GM18951 (cell line): ENCODE data around the gene VPS52.

Experiments
- POLR2A ChIP-seq: IDR thresholded peaks from 4 replicates; pipeline ENCODE4 v1.6.1; 2011; ENCODE audit warnings: mild to moderate bottlenecking; ENCODE audit not compliant: insufficient read length, insufficient read depth; ENCODE audit errors: extremely low read depth
- in situ Hi-C: fragments of 300-500 bp; cut with MboI; formaldehyde crosslinking; loops from one replicate; pipeline ENCODE4 v1.12.0; 2022; ENCODE audit warnings: low sequenced_read_pairs, mixed read lengths, inconsistent platforms; ENCODE audit not compliant: unreplicated experiment

The VPS52 gene

DNA sequence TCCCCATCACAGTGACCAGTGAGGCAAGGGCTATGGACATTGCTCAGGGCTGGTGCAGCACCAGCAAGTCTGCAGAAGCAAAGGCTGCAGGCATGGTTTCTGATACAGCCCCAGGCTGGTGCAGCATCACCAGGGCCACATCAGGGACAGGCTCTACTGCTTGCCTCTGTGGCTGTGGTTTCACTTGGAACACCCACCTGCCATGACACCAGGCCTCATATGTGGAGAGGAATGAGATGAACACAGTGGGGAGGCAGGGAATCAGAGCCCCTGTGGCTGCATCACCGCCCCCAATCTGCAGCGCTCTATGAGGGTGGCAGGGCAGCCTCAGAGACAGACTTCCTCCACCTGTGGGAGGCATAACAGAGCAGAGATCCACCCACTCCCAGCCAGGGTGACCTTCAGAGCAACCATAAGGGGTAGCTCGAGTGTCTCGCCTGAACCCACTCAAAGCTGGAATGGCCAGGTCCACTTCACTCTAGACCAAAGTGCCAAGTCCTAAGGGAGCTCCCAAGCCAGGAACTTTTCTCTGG is 55.5 kb downstream of the VPS52 start:
- no peak for TF ChIP-seq POLR2A
- in situ Hi-C loops: no loop called here

DNA sequence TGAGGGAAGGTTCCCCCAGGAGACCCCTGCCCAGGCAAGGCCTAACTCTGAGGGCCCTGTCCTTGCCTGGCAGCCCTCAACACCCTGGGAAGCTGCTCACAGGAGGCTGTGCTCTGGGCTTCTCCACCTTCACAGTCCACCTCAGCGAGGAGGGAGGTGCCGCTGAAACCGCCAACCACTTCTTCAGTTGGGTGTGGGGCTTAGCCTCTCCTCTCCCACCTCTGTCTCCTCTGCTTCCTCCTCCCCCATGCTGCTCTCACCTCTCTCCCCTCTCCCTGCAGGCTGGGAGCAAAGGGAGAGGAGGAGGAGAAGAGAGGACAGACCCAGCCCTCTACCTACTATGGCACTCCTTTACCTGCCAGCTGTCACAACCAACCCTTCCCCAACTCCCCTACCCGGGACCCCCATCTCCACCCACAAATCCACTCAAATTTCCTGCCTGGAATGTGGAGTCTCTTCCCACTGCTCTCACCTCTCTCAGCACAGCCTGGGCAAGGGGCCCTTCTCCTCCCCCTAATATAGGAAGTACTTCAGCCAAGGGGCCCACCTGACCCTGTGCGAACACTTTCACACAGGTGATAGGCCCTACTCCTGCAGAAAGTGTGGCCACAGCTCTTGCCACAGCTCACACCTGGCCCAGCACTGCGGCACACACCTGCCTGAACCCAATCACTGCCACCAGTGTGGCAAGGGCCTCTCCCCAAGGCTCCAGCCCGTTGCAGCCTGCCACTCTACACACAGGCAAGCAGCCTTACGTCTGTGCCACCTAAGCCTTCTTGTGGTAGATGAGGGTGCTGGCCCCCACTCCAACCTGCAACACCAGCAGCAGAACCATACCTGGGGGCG is 56.2 kb downstream of the VPS52 start:
- in situ Hi-C loops: no loop called here
- no peak for TF ChIP-seq POLR2A

DNA sequence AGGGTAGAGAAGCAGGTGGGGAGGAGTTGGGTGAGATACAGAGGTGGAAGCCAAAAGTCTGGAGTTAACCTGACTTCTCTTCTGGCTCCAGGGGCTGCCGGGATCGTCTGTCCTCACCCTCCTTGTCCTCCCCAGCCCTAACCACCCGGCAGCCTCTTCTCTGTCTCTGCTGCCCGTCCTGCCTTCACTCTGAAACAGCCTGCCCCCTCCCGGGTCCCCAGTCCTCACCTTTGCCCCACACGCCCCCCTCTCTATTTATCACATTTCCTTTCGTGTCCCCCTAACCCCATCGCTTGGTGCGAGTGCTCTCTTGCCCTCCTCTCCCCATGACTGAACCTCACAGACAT is 57.7 kb downstream of the VPS52 start:
- in situ Hi-C loops: no loop called here
- no peak for TF ChIP-seq POLR2A

DNA sequence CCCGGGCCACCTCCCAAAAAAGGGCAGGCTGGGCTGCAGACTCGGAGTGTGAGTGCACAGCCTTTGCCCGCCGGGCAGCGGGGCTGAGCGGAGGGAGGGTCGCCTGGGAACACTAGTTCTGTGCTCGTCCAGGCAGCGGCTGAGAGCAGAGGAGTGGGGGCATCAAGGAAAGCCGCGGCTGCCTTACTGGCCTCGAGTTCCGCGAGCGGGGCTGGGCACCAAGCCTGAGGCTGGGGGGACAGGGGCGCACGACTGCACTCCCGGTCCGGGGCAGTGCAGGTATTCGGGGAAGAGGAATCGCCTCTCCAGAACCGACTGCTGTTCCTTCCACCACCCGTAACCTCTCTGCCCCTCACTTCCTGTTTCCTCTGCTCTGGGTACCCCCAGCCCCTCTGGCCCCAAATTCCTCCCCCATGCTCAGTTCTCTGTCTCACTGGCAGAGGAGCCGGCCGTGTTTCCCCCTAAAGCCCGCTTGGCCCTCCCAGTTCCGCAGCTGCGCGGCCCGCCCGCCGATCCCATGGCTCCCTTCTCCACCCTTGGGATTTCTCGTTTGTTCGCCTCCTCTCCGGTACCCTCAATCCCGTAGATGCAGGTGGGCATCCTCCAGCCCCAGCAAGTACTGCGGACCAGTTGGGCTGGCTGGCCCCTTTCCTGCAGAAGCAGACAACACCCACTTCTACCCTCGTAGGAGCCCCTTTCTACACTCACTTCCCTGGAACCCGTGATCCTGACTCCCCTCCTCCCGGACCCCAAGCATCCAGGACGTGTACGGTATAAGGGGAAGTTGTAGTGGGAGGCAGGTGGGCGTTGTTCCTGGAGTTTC is 58.3 kb downstream of the VPS52 start:
- in situ Hi-C loops: no loop called here
- TF ChIP-seq POLR2A: no peak

DNA sequence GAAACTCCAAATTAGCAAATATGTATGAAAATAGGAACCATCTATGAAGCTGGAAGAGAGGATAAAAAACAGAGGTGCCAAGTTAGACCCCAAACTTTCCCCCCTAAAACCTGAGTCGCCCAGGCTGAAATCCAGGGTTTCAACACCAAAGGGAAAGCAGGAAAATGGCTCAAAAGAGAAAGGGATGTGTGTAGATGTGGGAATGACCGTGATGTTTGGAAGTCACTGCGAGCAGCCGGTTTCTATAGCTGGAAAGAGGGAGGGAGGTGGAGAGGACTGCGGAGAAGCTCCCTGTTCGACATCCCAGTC is 58.9 kb downstream of the VPS52 start:
- TF ChIP-seq POLR2A: no peak
- in situ Hi-C loops: no loop called here

DNA sequence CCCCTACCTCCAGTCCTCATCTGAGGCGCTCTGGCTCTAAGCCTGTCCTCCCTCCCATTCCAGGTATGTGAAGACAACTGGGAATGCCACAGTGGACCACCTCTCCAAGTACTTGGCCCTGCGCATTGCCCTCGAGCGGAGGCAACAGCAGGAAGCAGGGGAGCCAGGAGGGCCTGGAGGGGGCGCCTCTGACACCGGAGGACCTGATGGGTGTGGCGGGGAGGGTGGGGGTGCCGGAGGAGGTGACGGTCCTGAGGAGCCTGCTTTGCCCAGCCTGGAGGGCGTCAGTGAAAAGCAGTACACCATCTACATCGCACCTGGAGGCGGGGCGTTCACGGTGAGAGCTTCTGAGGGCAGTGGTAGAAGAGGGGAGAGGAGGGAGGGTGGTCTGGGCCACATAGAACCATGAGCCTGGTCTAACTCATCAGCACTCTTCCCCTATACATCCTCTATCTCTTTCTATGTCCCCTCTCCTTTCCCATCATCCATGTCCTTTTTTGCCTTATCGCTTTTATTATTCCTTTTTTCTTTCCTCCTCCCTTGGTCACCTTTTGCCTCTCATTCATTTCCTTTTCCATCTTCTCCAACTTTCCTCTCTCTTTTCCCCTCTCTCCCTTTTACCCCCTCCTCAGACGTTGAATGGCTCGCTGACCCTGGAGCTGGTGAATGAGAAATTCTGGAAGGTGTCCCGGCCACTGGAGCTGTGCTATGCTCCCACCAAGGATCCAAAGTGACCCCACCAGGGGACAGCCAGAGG is 59.8 kb downstream of the VPS52 start:
- no peak for TF ChIP-seq POLR2A
- in situ Hi-C loops: no loop called here

DNA sequence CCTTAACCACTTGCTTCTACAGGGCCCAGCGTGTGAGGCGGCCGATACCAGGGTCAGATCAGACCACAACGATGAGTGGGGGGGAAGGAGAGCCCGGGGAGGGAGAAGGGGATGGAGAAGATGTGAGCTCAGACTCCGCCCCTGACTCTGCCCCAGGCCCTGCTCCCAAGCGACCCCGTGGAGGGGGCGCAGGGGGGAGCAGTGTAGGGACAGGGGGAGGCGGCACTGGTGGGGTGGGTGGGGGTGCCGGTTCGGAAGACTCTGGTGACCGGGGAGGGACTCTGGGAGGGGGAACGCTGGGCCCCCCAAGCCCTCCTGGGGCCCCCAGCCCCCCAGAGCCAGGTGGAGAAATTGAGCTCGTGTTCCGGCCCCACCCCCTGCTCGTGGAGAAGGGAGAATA is 60.5 kb downstream of the VPS52 start:
- TF ChIP-seq POLR2A: no peak
- in situ Hi-C loops: no loop called here

DNA sequence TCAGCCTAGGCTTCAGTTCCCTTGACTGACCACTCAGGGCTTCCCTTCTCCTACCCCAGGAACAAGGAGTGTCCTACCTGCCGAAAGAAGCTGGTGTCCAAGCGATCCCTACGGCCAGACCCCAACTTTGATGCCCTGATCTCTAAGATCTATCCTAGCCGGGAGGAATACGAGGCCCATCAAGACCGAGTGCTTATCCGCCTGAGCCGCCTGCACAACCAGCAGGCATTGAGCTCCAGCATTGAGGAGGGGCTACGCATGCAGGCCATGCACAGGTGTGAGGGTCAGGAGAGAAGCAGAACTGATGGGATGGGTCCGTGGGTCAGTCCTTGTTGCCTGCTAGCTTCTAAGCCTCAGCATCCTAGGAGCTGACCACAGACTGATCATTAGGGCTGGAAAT is 61.8 kb downstream of the VPS52 start:
- in situ Hi-C loops: no loop called here
- no peak for TF ChIP-seq POLR2A

DNA sequence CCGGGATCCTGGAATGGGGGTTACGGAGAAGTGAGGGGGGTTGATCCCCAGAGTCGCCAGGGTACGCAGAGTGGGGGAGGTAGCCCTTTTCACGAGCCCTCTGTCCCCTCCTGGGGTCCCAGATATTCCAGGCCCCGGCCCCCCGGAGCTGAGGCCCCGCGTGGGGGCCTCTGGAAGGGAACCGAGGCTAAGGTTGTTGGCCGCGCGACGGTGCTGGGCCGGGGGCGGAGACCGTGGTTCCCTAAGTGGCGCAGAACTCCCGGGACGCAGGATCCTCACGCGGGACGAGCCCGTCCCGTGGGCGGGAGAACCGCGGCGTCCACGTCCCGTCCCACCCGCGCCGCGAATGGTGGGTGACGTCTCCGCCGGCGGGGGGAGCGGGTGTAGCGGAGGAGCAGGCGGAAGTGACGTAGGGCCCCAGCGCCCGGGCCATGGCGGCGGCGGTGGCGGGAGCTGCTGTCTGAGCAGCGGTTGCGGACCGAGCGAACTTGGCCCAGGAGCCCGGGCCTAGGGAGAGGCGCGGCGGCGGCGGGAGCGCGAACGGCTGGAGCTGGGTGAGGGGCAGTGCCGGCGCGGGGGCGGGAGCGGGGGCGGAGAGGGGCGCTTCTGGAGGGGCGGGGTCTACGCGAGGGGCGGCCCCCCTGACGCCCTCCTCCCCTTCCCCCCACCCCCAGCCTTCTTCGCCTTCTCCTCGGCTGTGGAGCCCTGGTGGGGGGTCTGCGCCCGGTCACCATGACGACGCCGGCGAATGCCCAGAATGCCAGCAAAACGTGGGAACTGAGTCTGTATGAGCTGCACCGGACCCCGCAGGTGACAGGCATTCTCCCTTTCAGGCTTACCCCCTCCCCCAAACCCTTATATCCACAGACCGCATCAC is 63.3 kb downstream of the VPS52 start, which contains the start of gene RING1:
TSS of gene RING1 (plus strand) at position 410 of the 877 bp plus-strand sequence. CDS start at position 733, 323 bp downstream.
- in situ Hi-C loops: no loop called here
- TF ChIP-seq POLR2A: peak; percentile 95

DNA sequence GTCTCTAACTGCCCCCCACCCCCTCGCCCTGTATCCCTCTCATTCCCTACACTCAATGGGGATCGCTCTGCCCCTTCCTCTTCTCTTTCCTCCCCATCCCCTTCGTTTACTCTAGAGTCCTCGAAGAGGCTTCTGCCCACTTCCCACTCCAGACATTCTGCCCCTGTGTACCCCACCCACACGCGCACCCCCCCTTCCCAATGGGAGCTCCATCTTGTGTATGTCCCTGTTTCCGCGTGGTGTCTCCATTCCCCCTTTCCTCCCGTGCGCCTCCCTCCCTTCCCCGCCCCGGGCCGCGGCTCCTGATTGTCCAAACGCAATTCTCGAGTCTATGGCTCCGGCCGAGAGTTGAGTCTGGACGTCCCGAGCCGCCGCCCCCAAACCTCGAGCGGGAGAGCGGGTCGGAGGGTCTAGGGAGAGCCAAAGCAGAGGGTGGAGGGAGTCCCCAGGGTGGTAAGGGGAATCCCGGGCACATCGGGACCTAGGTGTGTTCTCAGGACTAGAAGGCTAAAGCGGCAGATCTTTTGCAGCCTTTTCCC is 64.1 kb downstream of the VPS52 start:
- no peak for TF ChIP-seq POLR2A
- in situ Hi-C loops: no loop called here

DNA sequence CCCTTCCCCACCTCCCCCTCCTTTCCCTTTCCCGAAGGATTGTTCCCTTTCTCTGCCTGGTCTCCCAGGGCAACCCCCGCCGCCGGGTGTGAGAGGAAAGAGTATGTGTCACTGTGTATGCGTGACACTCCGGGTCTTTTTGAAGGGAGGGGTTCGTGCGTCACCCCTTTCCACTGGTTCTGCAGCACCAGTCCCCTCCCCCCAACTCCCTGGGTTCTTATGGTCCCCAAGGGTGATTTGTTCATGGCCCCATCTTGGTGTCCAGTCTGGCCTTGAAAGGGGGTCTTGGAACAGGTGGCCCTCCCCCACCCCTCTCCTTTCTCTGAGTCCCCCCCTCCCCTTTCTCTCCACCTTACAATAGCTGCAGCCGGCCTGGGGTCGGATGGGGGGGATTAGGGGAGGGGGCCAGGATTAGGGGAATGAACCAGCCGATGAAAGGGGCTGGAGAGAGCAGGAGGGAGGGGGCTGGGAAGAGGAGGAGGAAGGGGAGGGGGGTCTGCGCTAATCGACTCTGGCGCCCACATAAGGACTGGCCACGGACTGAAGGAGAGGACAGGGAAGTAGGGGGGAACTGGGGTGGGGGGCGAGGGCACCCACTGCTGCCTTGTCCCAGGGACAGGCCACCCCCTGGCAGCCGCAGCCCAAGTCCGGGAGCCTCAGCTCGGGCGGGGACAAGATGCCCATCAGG is 64.7 kb downstream of the VPS52 start:
- TF ChIP-seq POLR2A: no peak
- in situ Hi-C loops: no loop called here
